KMS-11 (cell line): ENCODE results near the gene C5orf22.

Experiments used
- H2AFZ ChIP-seq: fragments of 200-600 bp; sonication (generic); 2 replicates; pipeline ENCODE4 v1.6.1; 2016; ENCODE audit warnings: antibody characterized with exemption, mixed run types, low read depth
- H3K27ac ChIP-seq: fragments of 200-600 bp; sonication (generic); 2 replicates; pipeline ENCODE4 v1.6.1; 2016; ENCODE audit warnings: mild to moderate bottlenecking, mixed run types
- H3K27me3 ChIP-seq: fragments of 200-600 bp; sonication (generic); 2 replicates; pipeline ENCODE4 v1.6.1; 2017; ENCODE audit warnings: mild to moderate bottlenecking, low read depth, mixed run types, moderate library complexity; ENCODE audit not compliant: insufficient read depth
- H3K36me3 ChIP-seq: fragments of 200-600 bp; sonication (generic); 2 replicates; pipeline ENCODE4 v1.6.1; 2017; ENCODE audit warnings: mild to moderate bottlenecking, mixed run types; ENCODE audit not compliant: insufficient read depth
- H3K4me1 ChIP-seq: fragments of 200-600 bp; sonication (generic); 2 replicates; pipeline ENCODE4 v1.6.1; 2016; ENCODE audit warnings: mild to moderate bottlenecking, low read depth, mixed run types; ENCODE audit not compliant: poor library complexity, severe bottlenecking
- H3K4me2 ChIP-seq: fragments of 200-600 bp; sonication (generic); 2 replicates; pipeline ENCODE4 v1.7.0; 2016; ENCODE audit warnings: mild to moderate bottlenecking, mixed run types
- H3K4me3 ChIP-seq: fragments of 200-600 bp; sonication (generic); IDR thresholded peaks from 2 replicates; pipeline ENCODE4 v1.6.1; 2017; ENCODE audit warnings: low read depth, low read length, mixed read lengths; ENCODE audit not compliant: insufficient read depth
- H3K79me2 ChIP-seq: fragments of 200-600 bp; sonication (generic); 2 replicates; pipeline ENCODE4 v1.6.1; 2016; ENCODE audit warnings: low read depth, mixed run types; ENCODE audit not compliant: insufficient read depth
- H3K9ac ChIP-seq: fragments of 200-600 bp; sonication (generic); 2 replicates; pipeline ENCODE4 v1.6.1; 2016; ENCODE audit warnings: mild to moderate bottlenecking, mixed run types
- H4K20me1 ChIP-seq: fragments of 200-600 bp; sonication (generic); 2 replicates; pipeline ENCODE4 v1.6.1; 2016; ENCODE audit warnings: mild to moderate bottlenecking, mixed run types; ENCODE audit not compliant: insufficient read depth
- CTCF ChIP-seq: fragments of 200-600 bp; sonication (generic); conservative IDR thresholded peaks from 2 replicates; pipeline ENCODE4 v1.6.1; 2017; ENCODE audit warnings: low read depth, mild to moderate bottlenecking, antibody characterized with exemption, low read length, moderate library complexity, mixed read lengths

The C5orf22 gene

GRCh38 chr5:31500256-31500655 is 31.8 kb upstream of the C5orf22 start:
- H3K9ac ChIP-seq: no peak overlapping the region
- H4K20me1 ChIP-seq: no peaks in the 10 kb centered on the region
- no peak for TF ChIP-seq CTCF
- H3K79me2 ChIP-seq: no peaks in the 10 kb centered on the region
- peaks cover 27% of the 10 kb centered on the region for H3K4me1 ChIP-seq
- H3K27ac ChIP-seq: no peak overlapping the region
- H3K4me2 ChIP-seq: no peak overlapping the region
- H3K4me3 ChIP-seq: no peak overlapping the region
- H2AFZ ChIP-seq: no peak overlapping the region
- no peaks in the 10 kb centered on the region; the same call in 1 of the 2 replicates for H3K36me3 ChIP-seq
- no peaks in the 10 kb centered on the region for H3K27me3 ChIP-seq

GRCh38 chr5:31502506-31502905 is 29.6 kb upstream of the C5orf22 start:
- Histone ChIP-seq H4K20me1 (no peaks in the 10 kb centered on the region), H3K4me2 (no peak overlapping the region), H3K79me2 (no peaks in the 10 kb centered on the region), H3K27ac (no peak overlapping the region), H3K4me1 (peaks cover 8% of the 10 kb centered on the region), H3K36me3 (no peaks in the 10 kb centered on the region; the same call in 1 of the 2 replicates), H2AFZ (no peak overlapping the region), H3K4me3 (no peak overlapping the region), H3K9ac (no peak overlapping the region), H3K27me3 (no peaks in the 10 kb centered on the region)
- TF ChIP-seq CTCF: no peak

GRCh38 chr5:31504529-31504928 is 27.6 kb upstream of the C5orf22 start:
- Histone ChIP-seq H3K79me2 (no peaks in the 10 kb centered on the region), H3K9ac (no peak overlapping the region), H3K27ac (no peak overlapping the region), H3K4me1 (no peaks in the 10 kb centered on the region), H3K27me3 (no peaks in the 10 kb centered on the region), H3K4me2 (no peak overlapping the region), H3K36me3 (no peaks in the 10 kb centered on the region), H4K20me1 (no peaks in the 10 kb centered on the region), H2AFZ (no peak overlapping the region), H3K4me3 (no peak overlapping the region)
- no peak for TF ChIP-seq CTCF

GRCh38 chr5:31511305-31511704 is 20.8 kb upstream of the C5orf22 start:
- Histone ChIP-seq H3K27me3 (no peaks in the 10 kb centered on the region), H3K27ac (no peak overlapping the region), H3K9ac (no peak overlapping the region), H3K4me1 (no peaks in the 10 kb centered on the region), H2AFZ (no peak overlapping the region), H3K4me2 (no peak overlapping the region), H3K36me3 (no peaks in the 10 kb centered on the region; the same call in 1 of the 2 replicates), H3K4me3 (no peak overlapping the region), H3K79me2 (no peaks in the 10 kb centered on the region), H4K20me1 (no peaks in the 10 kb centered on the region)
- no peak for TF ChIP-seq CTCF
